GM21619 (cell line): Measurements from ENCODE around the gene SCRN1.

Experiments used
- ATAC-seq: cut with Tn5 transposase; IDR thresholded peaks from one replicate; pipeline ENCODE4 v1.9.1; 2021; ENCODE audit not compliant: unreplicated experiment

SCRN1 gene

GRCh38 chr7:29935111-29935510 is 54.5 kb downstream of the SCRN1 start:
- ATAC-seq, result no peak

- ATAC-seq, result no peak
These were observed 60.4 kb downstream of the SCRN1 start for GRCh38 chr7:29929018-29929807.

DNA sequence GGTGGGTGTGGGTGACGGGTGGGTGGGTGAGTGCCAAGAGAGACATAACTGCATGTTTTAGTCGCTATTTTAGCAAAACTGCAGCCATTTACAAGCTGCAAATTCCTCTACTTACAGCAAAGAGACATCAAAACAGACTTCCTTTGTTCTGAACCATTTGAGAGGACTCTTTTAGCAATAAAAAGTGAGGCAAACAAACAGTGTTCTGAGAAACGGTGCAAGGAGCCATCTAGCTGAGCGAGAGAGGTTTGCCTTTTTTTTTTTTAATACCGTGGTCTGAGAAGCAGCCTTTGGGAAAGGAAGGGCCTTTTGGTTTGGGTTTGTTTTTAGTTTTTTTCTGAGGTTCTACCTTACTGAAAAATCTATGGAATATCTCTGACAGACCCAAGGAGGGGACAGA is 62.9 kb downstream of the SCRN1 start:
- ATAC-seq, result no peak

DNA sequence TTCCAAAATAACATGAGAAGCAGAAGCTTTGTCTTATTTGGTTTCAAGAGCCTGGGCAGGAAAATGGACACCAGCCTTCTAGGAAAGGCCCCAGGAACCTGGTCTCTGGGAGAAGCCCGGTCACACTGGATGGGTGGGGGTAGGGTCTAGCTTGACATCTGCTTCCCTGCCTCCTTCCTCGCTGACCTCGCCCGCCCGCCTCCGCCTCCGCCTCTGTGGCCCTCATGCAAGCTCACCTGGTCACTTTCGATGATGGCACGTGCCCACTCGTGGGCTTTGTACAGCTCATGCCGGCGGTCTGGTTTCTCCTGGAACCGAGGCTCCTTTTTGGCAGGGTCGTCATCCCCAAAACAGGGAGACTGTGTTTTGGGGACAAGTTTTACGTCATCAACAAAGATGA is 63.4 kb downstream of the SCRN1 start:
- ATAC-seq, result no peak

DNA sequence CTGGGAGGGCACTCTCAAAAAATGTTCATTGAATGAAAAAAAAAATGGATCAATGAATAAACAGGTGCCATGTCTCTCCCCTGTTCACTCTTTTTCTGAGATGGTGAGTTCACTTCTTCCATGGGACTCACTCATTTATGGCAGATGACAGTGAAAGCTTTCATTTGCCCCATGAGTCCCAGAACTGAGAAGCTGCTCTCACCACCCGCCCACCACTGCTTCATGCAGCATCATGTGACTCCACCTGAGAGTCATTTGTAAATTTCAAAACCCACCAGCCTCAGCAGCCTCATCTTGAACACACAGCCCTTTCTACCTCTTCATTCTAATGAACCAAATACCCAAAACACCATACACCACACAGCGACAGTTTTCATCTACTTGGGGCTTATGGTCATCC is 64.9 kb downstream of the SCRN1 start:
- no peak for ATAC-seq

GRCh38 chr7:29924006-29924405 is 65.6 kb downstream of the SCRN1 start:
- no peak for ATAC-seq

DNA sequence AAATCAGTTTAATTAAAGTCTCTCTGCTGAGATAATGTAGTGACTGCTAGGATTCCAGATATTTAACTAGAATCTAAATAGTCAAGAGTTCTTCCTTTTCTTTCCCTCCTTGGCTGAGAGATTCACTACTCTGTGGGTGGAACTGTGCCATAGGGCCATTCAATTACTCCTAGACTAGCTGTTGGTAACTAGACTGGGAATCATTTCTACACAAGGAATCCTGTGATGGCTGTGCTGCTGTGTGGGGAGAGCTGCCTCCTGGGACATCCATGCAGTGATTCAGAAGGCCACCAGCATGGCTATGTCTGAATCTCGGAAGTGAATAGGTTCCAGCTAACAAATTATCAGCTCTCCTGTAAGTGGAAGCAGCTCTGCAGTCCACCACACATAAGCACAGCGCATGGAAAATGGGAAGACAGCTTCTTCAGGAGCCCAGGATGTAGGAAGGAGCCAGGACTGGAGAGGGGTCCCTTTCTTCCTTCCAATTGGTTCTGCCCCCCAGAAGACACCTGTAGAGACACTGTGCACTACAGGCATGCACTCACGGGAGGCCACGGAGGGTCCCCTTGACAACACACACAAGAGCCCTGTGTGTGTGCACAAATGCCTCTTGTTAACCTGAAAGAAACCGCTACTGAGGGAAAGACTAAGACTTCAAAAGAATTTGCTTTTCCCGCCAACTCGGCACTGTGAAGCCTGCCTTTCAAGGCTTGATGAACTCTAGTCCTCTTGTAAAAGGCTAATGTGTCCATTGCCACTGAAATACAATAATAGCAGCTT is 66.5 kb downstream of the SCRN1 start:
- no peak for ATAC-seq

GRCh38 chr7:29921404-29922010 is 68.1 kb downstream of the SCRN1 start:
- peak; percentile 79 for ATAC-seq

- ATAC-seq, result no peak
These were observed 69.1 kb downstream of the SCRN1 start for GRCh38 chr7:29920491-29920890.

DNA sequence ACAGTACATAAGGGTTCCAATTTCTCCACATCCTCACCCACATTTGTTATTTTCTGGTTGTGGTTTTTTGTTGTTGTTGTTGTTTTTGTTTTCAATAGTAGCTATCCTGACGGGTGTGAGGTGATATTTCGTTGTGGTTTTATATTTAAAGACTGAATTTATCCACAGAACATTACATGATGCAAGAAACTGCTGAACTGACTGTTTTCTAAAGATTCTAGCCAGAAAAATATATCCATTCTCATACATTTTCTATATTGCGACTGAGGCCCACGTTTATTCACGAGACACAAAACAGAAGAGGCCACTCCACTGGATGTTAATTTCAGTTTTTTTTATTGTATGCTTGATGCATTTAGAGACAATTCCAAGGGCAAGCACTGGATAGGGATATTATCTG is 69.8 kb downstream of the SCRN1 start:
- ATAC-seq, result no peak

GRCh38 chr7:29918850-29919249 is 70.8 kb downstream of the SCRN1 start:
- ATAC-seq, result no peak

GRCh38 chr7:29917641-29918040 is 72.0 kb downstream of the SCRN1 start:
- ATAC-seq, result no peak

DNA sequence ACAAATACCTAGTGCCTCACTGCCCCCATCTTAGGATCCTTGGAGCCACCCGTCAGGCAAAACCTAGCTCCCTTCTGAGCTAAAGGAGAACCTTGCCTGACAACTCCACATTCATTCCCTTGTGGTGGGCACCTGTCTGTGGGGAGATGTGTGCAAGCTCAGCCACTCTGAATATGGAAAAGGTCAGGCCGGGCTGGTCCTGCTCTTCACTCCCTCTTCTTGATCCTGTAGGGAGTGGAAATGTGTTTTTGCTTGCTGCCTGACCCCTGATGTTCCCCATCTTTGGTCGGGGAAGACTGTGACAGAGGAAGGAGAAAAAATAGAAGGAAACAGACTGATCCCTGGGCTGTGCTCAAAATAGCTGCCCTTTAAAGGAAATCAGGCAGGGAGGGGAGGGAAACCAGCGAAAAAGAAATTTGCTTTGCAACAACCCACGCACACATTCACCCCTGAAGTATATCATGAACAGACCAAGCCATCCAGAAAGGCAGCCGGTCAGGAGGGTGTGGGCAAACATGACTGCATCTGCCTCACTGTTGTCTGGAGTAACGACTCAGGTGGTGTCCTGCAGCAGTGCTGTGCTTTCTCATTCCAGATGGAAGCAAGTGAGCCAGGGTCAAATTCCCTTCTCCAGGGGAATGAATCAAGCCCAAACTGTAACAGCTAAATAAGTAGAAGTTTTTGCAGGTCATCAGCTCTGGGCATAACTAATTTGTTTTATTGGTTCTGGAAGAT is 74.0 kb downstream of the SCRN1 start:
- no peak for ATAC-seq

DNA sequence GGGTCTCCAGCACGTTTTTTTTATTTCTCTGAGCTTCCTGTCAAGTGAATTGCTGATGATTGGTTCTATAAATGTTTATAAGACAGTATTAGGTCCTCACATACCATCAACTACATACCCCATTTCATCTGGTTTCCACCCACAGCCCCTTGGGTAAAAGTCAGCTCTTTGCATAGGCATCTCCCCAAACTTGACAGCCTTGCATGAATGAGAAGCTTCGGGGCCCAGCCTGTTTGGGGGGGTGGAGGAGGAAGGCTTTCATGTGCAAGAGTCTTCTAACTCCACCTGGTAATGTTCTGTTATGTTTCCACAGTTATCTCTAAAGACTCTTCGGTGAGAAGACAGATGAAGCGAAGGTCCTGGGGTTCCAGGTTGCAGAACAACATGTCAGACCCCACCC is 75.4 kb downstream of the SCRN1 start:
- ATAC-seq, result no peak

- ATAC-seq, result no peak
These were observed 83.2 kb downstream of the SCRN1 start for GRCh38 chr7:29906200-29907022.

DNA sequence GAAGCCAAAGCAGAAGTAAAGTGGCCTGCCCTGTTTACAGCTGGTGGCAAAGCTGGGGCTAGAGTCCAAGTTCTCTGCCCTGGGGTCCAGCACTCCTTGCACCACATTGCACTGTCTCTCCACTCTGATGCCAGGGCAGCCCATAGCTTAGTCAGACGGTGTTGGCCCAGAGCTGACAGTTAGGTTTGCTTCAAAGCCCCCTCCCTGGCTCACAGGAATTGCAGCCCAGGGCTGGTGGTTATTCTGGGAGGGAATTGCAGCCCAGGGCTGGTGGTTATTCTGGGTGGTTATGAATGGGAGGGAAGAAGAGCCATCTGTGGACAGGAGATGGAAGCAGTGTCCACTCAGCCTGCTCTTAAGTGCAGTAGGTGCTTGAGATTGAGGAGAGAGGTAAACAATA is 88.9 kb downstream of the SCRN1 start:
- ATAC-seq, result no peak

DNA sequence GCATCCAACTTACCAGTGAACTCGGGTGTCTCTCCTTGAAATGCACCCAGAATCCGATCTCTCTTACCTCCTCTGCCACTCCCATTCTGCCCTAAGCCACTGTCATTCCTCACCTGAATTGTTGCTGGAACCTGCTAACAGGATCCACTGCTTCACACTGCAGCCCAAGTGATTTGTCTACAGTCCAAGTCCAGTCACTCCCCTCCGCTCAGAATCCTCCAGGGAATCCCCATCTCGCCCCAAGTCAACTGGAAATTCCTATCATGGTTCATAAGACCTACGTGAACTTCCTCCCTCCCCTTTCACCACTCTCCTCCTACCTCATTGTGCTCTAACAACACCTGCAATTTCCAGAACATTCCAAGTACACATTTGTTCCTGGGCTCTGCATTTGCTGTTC is 91.3 kb downstream of the SCRN1 start:
- ATAC-seq, result no peak

DNA sequence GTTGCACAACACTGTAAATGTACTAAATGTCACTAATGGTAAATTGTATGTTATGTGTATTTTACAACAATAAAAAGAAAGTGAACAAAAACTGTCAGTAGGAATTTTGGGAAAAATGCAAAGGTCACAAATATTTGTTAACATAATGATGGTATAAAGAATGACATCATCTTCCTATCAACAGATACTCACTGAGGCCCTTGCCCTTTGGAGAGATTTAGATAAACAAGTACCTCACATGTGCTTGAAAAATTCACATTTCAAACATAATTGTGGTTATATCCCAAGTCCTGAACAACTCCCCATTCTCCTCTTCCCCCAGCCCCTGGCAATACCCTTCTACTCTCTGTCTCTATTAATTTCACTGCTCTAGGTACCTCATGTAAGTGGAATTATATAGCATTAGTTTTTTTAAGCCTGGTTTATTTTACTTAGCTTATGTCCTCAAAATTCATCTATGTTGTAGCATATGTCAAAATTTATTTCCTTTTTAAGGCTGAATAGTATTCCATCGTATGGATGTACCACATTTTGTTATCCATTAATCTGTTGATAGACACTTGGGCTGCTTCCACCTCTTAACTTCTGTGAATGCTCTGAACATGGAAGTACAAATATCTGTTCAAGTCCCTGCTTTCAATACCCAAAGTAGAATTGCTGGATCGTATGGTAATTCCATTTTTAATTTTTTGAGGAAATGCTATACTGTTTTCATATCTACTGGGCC is 92.8 kb downstream of the SCRN1 start:
- no peak for ATAC-seq

DNA sequence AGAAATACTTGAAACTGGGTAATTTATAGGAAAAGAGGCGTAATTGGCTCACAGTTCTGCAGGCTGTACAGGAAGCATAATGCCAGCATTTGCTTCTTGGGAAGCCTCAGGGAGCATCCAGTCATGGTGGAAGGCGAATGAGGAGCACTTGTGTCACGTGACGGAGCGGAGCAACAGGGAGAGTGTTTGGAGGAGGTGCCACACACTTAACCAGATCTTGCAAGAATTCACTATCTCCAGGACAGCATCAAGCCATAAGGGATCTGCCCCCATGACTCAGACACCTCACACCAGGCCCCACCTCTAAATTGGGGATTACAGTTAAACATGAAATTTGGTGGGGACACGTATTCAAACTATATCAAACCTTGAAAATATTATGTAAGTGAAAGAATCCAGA is 94.0 kb downstream of the SCRN1 start:
- no peak for ATAC-seq

DNA sequence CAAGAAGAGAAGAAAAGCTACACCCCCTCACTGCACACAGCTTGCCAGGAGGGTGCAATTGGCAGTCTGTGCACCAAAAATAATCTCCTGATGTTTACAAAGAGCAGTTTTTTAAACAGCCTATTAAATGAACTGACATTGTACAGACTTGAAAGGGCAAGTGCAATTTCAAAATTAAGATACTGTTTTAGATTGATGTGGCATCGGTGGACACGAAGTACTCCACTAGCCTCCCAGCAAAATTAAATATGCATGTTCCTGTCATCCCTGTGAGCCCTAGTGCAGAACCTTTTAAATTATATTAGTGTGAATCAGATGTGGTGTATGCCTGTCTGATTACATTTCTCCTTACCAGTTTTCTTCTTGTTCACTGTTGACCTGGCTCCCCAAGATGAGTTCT is 95.3 kb downstream of the SCRN1 start:
- no peak for ATAC-seq
